Thoracic aorta (tissue), 2 donors: Measurements from ENCODE around the gene KCNH8. TPM values are rescaled to one million over a fixed set of nuclear protein-coding genes. Genes with fewer than 3 reads are reported as not detected.

ENCODE experiments used
- ATAC-seq: fragments of 150-250 bp; one replicate; pipeline ENCODE4 v1.8.0; 2017; ENCODE audit warnings: low read depth; ENCODE audit not compliant: insufficient number of reproducible peaks, low FRiP score
- DNase-seq: peaks from one replicate; pipeline ENCODE4 v3.0.0-alpha.2; 2020; ENCODE audit warnings: low spot score
- H3K27ac ChIP-seq, 2 donors: fragments of 200-600 bp; sonication (generic); 1 replicate in 1 of 2; 2 replicates in 1 of 2; pipeline ENCODE4 v1.5.1; 2016; ENCODE audit warnings: mild to moderate bottlenecking in 2 of 2, moderate library complexity in 2 of 2
- H3K27me3 ChIP-seq: fragments of 200-600 bp; sonication (generic); replicated peaks from 2 replicates; pipeline ENCODE4 v1.6.0; 2016; ENCODE audit warnings: mild to moderate bottlenecking; ENCODE audit not compliant: insufficient read depth
- H3K36me3 ChIP-seq: fragments of 200-600 bp; sonication (generic); one replicate; pipeline ENCODE4 v1.5.1; 2016
- H3K4me1 ChIP-seq, 2 donors: fragments of 200-600 bp; sonication (generic); 1 replicate in 1 of 2; 2 replicates in 1 of 2; pipeline versions ENCODE4 v1.5.1 to v1.6.0; 2016; ENCODE audit warnings: low read depth in 2 of 2, mild to moderate bottlenecking in 1 of 2; ENCODE audit not compliant: control insufficient read depth in 1 of 2
- H3K4me3 ChIP-seq: fragments of 200-600 bp; sonication (generic); 2 replicates; pipeline ENCODE4 v1.5.1; 2016; ENCODE audit warnings: mild to moderate bottlenecking
- H3K9me3 ChIP-seq: fragments of 200-600 bp; sonication (generic); 2 replicates; pipeline ENCODE4 v1.5.1; 2016
- total RNA-seq, 2 donors: library from RNA; depleted of rRNA; stranded (reverse); fragments of >200 nt; gene quantifications; one replicate each; pipeline versions ENCODE4 v1.1.0 to v1.2.3, GENCODE V29; 2016
- TF ChIP-seq, protein P1 (sequence below): fragments of 200-600 bp; sonication (generic); IDR thresholded peaks from one replicate; pipeline ENCODE4 v1.5.1; 2019; ENCODE audit warnings: antibody characterized with exemption

The KCNH8 gene
- total RNA-seq, 2 donors from 2014 or later, result 0.07 TPM; not detected in 1

- no peaks in the 10 kb centered on the region for H3K4me1 ChIP-seq
- H3K27me3 ChIP-seq, result no peaks in the 10 kb centered on the region
- H3K27ac ChIP-seq, result no peak overlapping the region
- ATAC-seq, result no peak
- no peaks in the 10 kb centered on the region for H3K36me3 ChIP-seq
- H3K9me3 ChIP-seq, result no peaks in the 10 kb centered on the region
- no peak overlapping the region for H3K4me3 ChIP-seq
- no peak for DNase-seq
- TF ChIP-seq, protein P1, sequence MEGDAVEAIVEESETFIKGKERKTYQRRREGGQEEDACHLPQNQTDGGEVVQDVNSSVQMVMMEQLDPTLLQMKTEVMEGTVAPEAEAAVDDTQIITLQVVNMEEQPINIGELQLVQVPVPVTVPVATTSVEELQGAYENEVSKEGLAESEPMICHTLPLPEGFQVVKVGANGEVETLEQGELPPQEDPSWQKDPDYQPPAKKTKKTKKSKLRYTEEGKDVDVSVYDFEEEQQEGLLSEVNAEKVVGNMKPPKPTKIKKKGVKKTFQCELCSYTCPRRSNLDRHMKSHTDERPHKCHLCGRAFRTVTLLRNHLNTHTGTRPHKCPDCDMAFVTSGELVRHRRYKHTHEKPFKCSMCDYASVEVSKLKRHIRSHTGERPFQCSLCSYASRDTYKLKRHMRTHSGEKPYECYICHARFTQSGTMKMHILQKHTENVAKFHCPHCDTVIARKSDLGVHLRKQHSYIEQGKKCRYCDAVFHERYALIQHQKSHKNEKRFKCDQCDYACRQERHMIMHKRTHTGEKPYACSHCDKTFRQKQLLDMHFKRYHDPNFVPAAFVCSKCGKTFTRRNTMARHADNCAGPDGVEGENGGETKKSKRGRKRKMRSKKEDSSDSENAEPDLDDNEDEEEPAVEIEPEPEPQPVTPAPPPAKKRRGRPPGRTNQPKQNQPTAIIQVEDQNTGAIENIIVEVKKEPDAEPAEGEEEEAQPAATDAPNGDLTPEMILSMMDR, result no peak
These were observed 124.0 kb downstream of the KCNH8 start for GRCh38 chr3:19272296-19272695.

DNA sequence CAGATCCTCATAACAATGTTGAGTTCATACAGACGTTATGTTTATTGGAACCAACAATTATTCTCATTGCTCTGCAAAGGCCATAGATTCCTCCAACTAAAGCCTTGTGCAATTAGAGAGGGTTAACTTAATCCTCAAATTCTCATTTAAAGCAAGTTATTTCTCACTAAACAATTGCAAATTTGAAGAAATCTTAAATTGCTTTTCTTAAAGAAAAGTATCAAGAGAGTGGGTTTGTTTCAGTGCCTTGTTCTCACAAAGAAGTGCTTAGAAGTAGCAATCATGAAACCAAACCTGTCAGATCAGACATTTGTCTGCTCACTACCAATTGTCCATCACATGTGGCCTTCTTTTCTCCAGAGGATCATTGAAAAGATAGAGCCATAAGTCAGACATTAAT lies 124.8 kb downstream of the KCNH8 start:
- H3K4me3 ChIP-seq, result no peak overlapping the region
- H3K36me3 ChIP-seq, result no peaks in the 10 kb centered on the region
- no peak for ATAC-seq
- no peaks in the 10 kb centered on the region for H3K4me1 ChIP-seq
- H3K27ac ChIP-seq, result no peak overlapping the region
- DNase-seq, result no peak
- no peaks in the 10 kb centered on the region for H3K27me3 ChIP-seq
- TF ChIP-seq, protein P1, result no peak
- no peaks in the 10 kb centered on the region for H3K9me3 ChIP-seq

DNA sequence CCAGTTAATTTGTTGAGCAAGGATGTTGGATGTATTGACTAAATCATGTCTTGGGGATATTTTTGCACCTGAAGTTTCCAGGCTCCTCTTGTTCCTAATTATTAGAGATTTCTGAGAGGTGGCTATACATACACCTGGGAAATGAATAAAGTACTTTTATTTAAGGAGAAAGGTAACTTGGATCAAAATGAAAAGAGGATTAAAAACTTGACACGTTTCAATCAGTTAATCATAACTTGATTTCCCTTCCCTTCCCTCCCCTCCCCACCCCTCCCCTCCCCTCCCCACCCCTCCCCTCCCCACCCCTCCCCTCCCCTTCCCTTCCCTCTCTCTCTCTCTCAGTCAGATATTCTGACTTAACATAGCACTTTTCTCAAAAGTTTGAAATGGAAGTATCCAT lies 126.3 kb downstream of the KCNH8 start:
- no peak for ATAC-seq
- no peaks in the 10 kb centered on the region for H3K36me3 ChIP-seq
- H3K9me3 ChIP-seq, result no peaks in the 10 kb centered on the region
- H3K27ac ChIP-seq, result no peak overlapping the region
- TF ChIP-seq, protein P1, result no peak
- H3K4me1 ChIP-seq, result no peaks in the 10 kb centered on the region
- H3K27me3 ChIP-seq, result no peaks in the 10 kb centered on the region
- no peak for DNase-seq
- no peak overlapping the region for H3K4me3 ChIP-seq

GRCh38 chr3:19284974-19285373 lies 136.7 kb downstream of the KCNH8 start:
- H3K36me3 ChIP-seq, result no peaks in the 10 kb centered on the region
- no peaks in the 10 kb centered on the region for H3K9me3 ChIP-seq
- H3K4me3 ChIP-seq, result no peak overlapping the region
- H3K27ac ChIP-seq, result no peak overlapping the region
- TF ChIP-seq, protein P1, result no peak
- H3K27me3 ChIP-seq, result no peaks in the 10 kb centered on the region
- ATAC-seq (no peak), DNase-seq (no peak)
- H3K4me1 ChIP-seq, result no peaks in the 10 kb centered on the region

DNA sequence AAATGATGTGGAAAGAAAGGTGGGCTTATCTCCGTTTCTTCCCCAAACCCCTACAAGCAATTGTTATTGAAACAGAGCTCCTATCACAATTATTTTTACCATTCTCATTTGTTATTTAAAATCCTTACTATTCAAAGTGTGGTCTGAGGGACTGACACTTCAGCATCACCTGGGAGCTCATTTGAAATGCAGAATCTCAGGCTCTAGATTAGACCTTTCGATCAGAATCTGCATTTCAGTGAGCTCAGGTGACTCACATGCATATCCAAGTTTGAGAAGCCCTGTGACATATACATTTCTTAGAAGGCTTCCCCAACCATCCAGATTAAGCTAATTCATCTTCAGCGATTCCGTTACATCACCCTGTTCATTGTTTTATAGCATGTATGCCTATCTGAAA lies 145.0 kb downstream of the KCNH8 start:
- TF ChIP-seq, protein P1, result no peak

More for the DNA sequence above, 145.0 kb downstream of the KCNH8 start:
- Histone ChIP-seq H3K27me3 (no peaks in the 10 kb centered on the region), H3K36me3 (no peaks in the 10 kb centered on the region), H3K9me3 (no peaks in the 10 kb centered on the region), H3K4me3 (no peak overlapping the region), H3K27ac (no peak overlapping the region), H3K4me1 (no peaks in the 10 kb centered on the region)
- ATAC-seq (no peak), DNase-seq (no peak)
